ENCODE data around the gene CC2D1B.

The CC2D1B gene

DNA sequence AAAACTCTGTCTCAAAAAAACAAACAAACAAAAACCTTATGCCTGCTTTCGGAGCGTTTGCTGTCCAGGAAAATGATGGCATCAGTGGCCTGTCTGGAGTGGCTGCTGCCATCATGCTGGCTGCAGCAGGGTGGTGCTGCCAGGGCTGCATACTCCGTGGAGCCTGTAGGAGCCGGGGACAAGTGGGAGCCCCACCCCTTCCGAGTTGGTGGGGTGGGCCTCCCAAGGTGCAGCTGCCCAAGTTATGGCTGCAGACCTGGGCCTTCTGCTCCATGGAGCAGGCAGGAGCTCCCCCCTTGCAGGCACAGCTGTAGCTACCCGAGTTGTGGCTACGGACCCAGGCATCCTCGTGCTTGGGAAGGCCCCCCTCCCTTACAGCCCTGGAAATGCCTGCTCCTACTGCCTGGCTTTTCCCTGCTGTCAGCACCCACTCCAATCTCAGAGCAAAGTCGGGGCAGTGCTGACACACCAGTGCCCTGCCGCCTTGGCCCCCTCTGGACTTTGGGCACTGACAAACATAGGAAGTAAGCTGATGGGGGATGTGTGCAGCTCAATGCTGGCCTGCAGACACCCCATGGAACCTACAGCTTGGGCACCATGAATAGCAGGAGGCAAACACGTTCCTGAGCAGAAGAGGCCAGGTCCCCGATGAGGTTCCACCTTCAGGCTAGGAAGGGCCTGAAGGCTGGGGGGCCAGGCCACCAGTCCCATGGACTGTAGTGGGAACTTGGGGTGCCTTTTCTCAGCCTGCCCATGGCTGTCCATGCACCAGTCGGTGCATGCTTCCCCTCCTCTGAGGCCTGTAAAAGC lies 60.4 kb downstream of the CC2D1B start:
- H3K36me3 ChIP-seq (ENCODE audit: insufficient read depth, low read length): no peaks in the 10 kb centered on the region

More for the DNA sequence above, 60.4 kb downstream of the CC2D1B start:
- H3K4me1 ChIP-seq (ENCODE audit: insufficient read depth, low read length): no peaks in the 10 kb centered on the region
- H3K9ac ChIP-seq (ENCODE audit: low read depth, low read length): no peak overlapping the region
- no peaks in the 10 kb centered on the region for H3K9me3 ChIP-seq (ENCODE audit: control insufficient read depth, insufficient read depth, low read length)

Measured in ES-I3 (cell line).